ENCODE measurements around the gene RBBP6. TPM values are rescaled to one million over a fixed set of nuclear protein-coding genes. Genes with fewer than 3 reads are reported as not detected.

Gene RBBP6
- total RNA-seq, 3 donors from 2014 or later (not counting 1 experiment from before 2014, with no cell fraction given) = 155 to 219 (median 173) TPM

DNA sequence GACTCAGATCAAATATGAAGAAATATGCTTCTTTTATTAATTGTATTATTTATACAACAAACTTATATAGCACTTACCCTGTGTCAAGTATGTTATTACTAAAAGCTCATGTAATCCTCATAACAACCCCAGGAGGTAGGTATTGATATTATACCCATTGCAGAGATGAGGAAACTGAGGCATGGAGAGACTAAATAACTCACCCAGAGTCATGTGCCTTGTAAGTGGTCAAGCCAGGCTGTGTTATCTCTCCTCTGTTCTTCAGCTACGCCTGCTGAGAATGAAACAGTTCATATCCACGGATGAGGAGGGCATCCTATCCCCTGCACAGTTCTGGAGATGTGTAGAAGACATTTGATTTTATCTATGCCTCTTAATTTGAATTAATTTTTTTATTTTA, 78.1 kb downstream of the RBBP6 start:
- DNase-seq = no peak
- Mint-ChIP-seq H3K27ac (no peak overlapping the region), H3K9me3 (no peaks in the 10 kb centered on the region), H3K4me3 (no peak overlapping the region), H3K27me3 (ENCODE audit: low read depth in 2 of 2) (peaks cover 16 to 23% of the 10 kb centered on the region in 2 donors), H3K36me3 (no peaks in the 10 kb centered on the region), H3K4me1 (no peaks in the 10 kb centered on the region)
- intact Hi-C loops (cut with micrococcal nuclease) = no loop called here
- Histone ChIP-seq H3K4me3 (ENCODE audit: low read length) (no peak overlapping the region), H3K27ac (ENCODE audit: low read length) (no peak overlapping the region), H3K4me1 (ENCODE audit: control insufficient read depth, insufficient read depth, low read length) (no peaks in the 10 kb centered on the region), H3K27me3 (ENCODE audit: control insufficient read depth, insufficient read depth, low read length) (no peaks in the 10 kb centered on the region), H3K36me3 (ENCODE audit: control insufficient read depth, insufficient read depth, low read length) (no peaks in the 10 kb centered on the region), H3K9me3 (ENCODE audit: control insufficient read depth, insufficient read depth, low read length) (no peaks in the 10 kb centered on the region)
- ATAC-seq = no peak
- TF ChIP-seq, protein P1, sequence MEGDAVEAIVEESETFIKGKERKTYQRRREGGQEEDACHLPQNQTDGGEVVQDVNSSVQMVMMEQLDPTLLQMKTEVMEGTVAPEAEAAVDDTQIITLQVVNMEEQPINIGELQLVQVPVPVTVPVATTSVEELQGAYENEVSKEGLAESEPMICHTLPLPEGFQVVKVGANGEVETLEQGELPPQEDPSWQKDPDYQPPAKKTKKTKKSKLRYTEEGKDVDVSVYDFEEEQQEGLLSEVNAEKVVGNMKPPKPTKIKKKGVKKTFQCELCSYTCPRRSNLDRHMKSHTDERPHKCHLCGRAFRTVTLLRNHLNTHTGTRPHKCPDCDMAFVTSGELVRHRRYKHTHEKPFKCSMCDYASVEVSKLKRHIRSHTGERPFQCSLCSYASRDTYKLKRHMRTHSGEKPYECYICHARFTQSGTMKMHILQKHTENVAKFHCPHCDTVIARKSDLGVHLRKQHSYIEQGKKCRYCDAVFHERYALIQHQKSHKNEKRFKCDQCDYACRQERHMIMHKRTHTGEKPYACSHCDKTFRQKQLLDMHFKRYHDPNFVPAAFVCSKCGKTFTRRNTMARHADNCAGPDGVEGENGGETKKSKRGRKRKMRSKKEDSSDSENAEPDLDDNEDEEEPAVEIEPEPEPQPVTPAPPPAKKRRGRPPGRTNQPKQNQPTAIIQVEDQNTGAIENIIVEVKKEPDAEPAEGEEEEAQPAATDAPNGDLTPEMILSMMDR (IDR thresholded peaks at IDR 0.05) = no peak
- WGBS (ENCODE audit: insufficient coverage) = no CpG with 5 or more reads among the region's 2 CpGs

Other genes with a start within 250 kb of the RBBP6 start
- 10 to 100 TPM; 53.9 to 68.5 (median 66.3) TPM for gene TNRC6A, start 190.1 kb downstream of the RBBP6 start, total RNA-seq